B cell (primary cell): Measurements from ENCODE around the gene ODF2. TPM values are rescaled to one million over a fixed set of nuclear protein-coding genes. Genes with fewer than 3 reads are reported as not detected.

Experiments used
- ATAC-seq: fragments of 200-7000 bp; cut with Tn5 transposase; one replicate; pipeline ENCODE4 v1.10.0; 2021; ENCODE audit warnings: low read depth, mild to moderate bottlenecking, moderate number of reproducible peaks, moderate library complexity
- CTCF ChIA-PET: fragments of 350-600 bp; sonication (Branson Sonifier 250); formaldehyde crosslinking; loops from one replicate; lab custom pipeline; 2021; ENCODE audit warnings: antibody characterized with exemption, inconsistent platforms; lab: Charles Lee
- POLR2A ChIA-PET: fragments of 350-600 bp; sonication (Branson Sonifier 250); formaldehyde crosslinking; loops from one replicate; lab custom pipeline; 2021; ENCODE audit warnings: antibody characterized with exemption; lab: Charles Lee
- DNase-seq: peaks from one replicate; pipeline ENCODE4 v3.0.0; 2013
- H2AFZ ChIP-seq: 2 replicates; pipeline ENCODE4 v1.6.1; 2012; ENCODE audit warnings: mild to moderate bottlenecking, low read depth, low read length; ENCODE audit not compliant: insufficient read depth, poor library complexity, severe bottlenecking
- H3K27ac ChIP-seq, 2 donors: 1 replicate in 1 of 2; 2 replicates in 1 of 2; pipeline ENCODE4 v1.5.1; 2012 to 2013; ENCODE audit warnings: low read length in 2 of 2, mild to moderate bottlenecking in 2 of 2, moderate library complexity in 1 of 2
- H3K27me3 ChIP-seq, 4 experiments: fragments of 200-600 bp in 1 of 4; sonication (generic) in 1 of 4; replicated peaks in 1 of 4; 1 replicate in 2 of 4; 2 replicates in 2 of 4; pipeline versions ENCODE4 v1.6.1 to v1.7.0; 2013 to 2016; ENCODE audit warnings: low read length in 3 of 4, mild to moderate bottlenecking in 2 of 4, mixed read lengths in 1 of 4, moderate library complexity in 1 of 4; ENCODE audit not compliant: insufficient read depth in 4 of 4, control insufficient read depth in 3 of 4; ENCODE audit errors: control extremely low read depth in 1 of 4
- H3K36me3 ChIP-seq, 2 experiments: replicated peaks in 1 of 2; 1 replicate in 1 of 2; 2 replicates in 1 of 2; pipeline versions ENCODE4 v1.6.1 to v1.7.1; 2013; ENCODE audit warnings: low read length in 1 of 2; ENCODE audit not compliant: insufficient read depth in 2 of 2, control insufficient read depth in 1 of 2; ENCODE audit errors: control extremely low read depth in 1 of 2, extremely low read depth in 1 of 2
- H3K4me1 ChIP-seq, 2 donors: fragments of 200-600 bp in 1 of 2; sonication (generic) in 1 of 2; 1 replicate in 1 of 2; 2 replicates in 1 of 2; pipeline versions ENCODE4 v1.5.1 to v1.6.1; 2013 to 2017; ENCODE audit warnings: low read length in 2 of 2; ENCODE audit not compliant: control insufficient read depth in 2 of 2, insufficient read depth in 2 of 2
- H3K4me2 ChIP-seq: replicated peaks from 2 replicates; pipeline ENCODE3; 2012; ENCODE audit warnings: mild to moderate bottlenecking, low read depth, low read length; ENCODE audit not compliant: poor library complexity, severe bottlenecking
- H3K4me3 ChIP-seq, 5 experiments: fragments of 200-600 bp in 1 of 5; sonication (generic) in 1 of 5; 1 replicate in 3 of 5; 2 replicates in 2 of 5; pipeline versions ENCODE4 v1.5.1 to v1.7.0; 2011 to 2016; ENCODE audit warnings: low read length in 4 of 5, mild to moderate bottlenecking in 4 of 5, low read depth in 2 of 5, control low read depth in 1 of 5, moderate library complexity in 1 of 5; ENCODE audit not compliant: insufficient read depth in 1 of 5; ENCODE audit errors: control extremely low read depth in 1 of 5, extremely low read depth in 1 of 5
- H3K79me2 ChIP-seq: fragments of 200-600 bp; sonication (generic); one replicate; pipeline ENCODE4 v1.6.0; 2016; ENCODE audit warnings: low read length; ENCODE audit not compliant: control insufficient read depth, insufficient read depth
- H3K9ac ChIP-seq: fragments of 200-600 bp; sonication (generic); 2 replicates; pipeline ENCODE4 v1.6.1; 2017; ENCODE audit warnings: mild to moderate bottlenecking, low read length, moderate library complexity
- H3K9me3 ChIP-seq, 3 donors: one replicate each; pipeline versions ENCODE4 v1.6.1 to v1.7.1; 2013; ENCODE audit warnings: low read length in 2 of 3; ENCODE audit not compliant: control insufficient read depth in 2 of 3, insufficient read depth in 1 of 3; ENCODE audit errors: control extremely low read depth in 1 of 3
- H4K20me1 ChIP-seq: 2 replicates; pipeline ENCODE4 v1.6.0; 2012; ENCODE audit warnings: mild to moderate bottlenecking, low read length; ENCODE audit not compliant: insufficient read depth, control insufficient read depth, poor library complexity, severe bottlenecking
- H3K27ac Mint-ChIP-seq: one replicate; pipeline ENCODE4 v1.8.0; 2021; ENCODE audit warnings: mixed read lengths
- H3K27me3 Mint-ChIP-seq: one replicate; pipeline ENCODE4 v1.8.0; 2021; ENCODE audit warnings: mixed read lengths
- H3K4me1 Mint-ChIP-seq: one replicate; pipeline ENCODE4 v1.8.0; 2021; ENCODE audit warnings: mixed read lengths
- H3K4me3 Mint-ChIP-seq: one replicate; pipeline ENCODE4 v1.8.0; 2021; ENCODE audit warnings: mixed read lengths
- H3K9me3 Mint-ChIP-seq: one replicate; pipeline ENCODE4 v1.8.0; 2022; ENCODE audit warnings: mixed read lengths; ENCODE audit not compliant: insufficient read depth
- EZH2 ChIP-seq: IDR thresholded peaks from 2 replicates; pipeline ENCODE4 v1.6.1; 2012; ENCODE audit warnings: borderline replicate concordance, low read depth, mild to moderate bottlenecking, moderate library complexity, low read length; ENCODE audit not compliant: insufficient read depth, poor library complexity, severe bottlenecking
- WGBS: methylation state at CpG from one replicate; pipeline ENCODE4 v1.1.5; 2013; ENCODE audit warnings: missing lambda C conversion rate; ENCODE audit not compliant: insufficient coverage; 5-methylcytosine and 5-hydroxymethylcytosine counted together
- intact Hi-C: fragments of 100-400 bp; cut with micrococcal nuclease; formaldehyde crosslinking; loops from one replicate; pipeline ENCODE4 v1.10.0; 2022
- polyA plus RNA-seq: library from polyadenylated mRNA; depleted of rRNA; stranded (reverse); fragments of >200 nt; gene quantifications from 2 replicates; pipeline ENCODE4 v1.2.3, GENCODE V29; 2012
- total RNA-seq, 2 donors: library from RNA; stranded (reverse); fragments of 120-200 nt in 1 of 2; gene quantifications; 1 replicate in 1 of 2; 2 replicates in 1 of 2; pipeline versions ENCODE4 v1.2.3 to v1.2.4, GENCODE V29; 2013 to 2022
- TF ChIP-seq, protein P1 (sequence below): fragments of 200-600 bp; IDR thresholded peaks from one replicate; pipeline ENCODE4 v1.8.0; 2022; ENCODE audit warnings: antibody characterized with exemption, mild to moderate bottlenecking

The ODF2 gene
- total and polyA plus RNA-seq, 2 donors (not counting 1 experiment from before 2014, with no cell fraction given): 30.1 to 42.9 TPM

GRCh38 chr9:128484686-128485413 is 29.0 kb downstream of the ODF2 start:
- no peak for TF ChIP-seq EZH2
- TF ChIP-seq, protein P1, sequence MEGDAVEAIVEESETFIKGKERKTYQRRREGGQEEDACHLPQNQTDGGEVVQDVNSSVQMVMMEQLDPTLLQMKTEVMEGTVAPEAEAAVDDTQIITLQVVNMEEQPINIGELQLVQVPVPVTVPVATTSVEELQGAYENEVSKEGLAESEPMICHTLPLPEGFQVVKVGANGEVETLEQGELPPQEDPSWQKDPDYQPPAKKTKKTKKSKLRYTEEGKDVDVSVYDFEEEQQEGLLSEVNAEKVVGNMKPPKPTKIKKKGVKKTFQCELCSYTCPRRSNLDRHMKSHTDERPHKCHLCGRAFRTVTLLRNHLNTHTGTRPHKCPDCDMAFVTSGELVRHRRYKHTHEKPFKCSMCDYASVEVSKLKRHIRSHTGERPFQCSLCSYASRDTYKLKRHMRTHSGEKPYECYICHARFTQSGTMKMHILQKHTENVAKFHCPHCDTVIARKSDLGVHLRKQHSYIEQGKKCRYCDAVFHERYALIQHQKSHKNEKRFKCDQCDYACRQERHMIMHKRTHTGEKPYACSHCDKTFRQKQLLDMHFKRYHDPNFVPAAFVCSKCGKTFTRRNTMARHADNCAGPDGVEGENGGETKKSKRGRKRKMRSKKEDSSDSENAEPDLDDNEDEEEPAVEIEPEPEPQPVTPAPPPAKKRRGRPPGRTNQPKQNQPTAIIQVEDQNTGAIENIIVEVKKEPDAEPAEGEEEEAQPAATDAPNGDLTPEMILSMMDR: no peak
- Mint-ChIP-seq H3K4me1 (no peaks in the 10 kb centered on the region), H3K27me3 (no peaks in the 10 kb centered on the region), H3K27ac (no peak overlapping the region), H3K9me3 (no peaks in the 10 kb centered on the region), H3K4me3 (no peak overlapping the region)
- no peak overlapping the region for H2AFZ ChIP-seq
- peaks cover 0 to 61% of the 10 kb centered on the region in 2 experiments for H3K36me3 ChIP-seq
- POLR2A ChIA-PET: interaction anchor here (0.6 to 0.7 kb wide), 2 partner anchors 12 to 44 kb away, joined by 4 to 6 read pairs; no protein-coding TSS in a partner anchor
- H3K4me1 ChIP-seq: no peaks in the 10 kb centered on the region
- H3K27me3 ChIP-seq: no peaks in the 10 kb centered on the region
- WGBS: 94% methylated on average over 14 of the region's 17 CpGs
- H3K79me2 ChIP-seq: no peaks in the 10 kb centered on the region
- CTCF ChIA-PET: no interaction called here
- no peak overlapping the region for H3K9ac ChIP-seq
- intact Hi-C loops: no loop called here
- no peak overlapping the region for H3K27ac ChIP-seq
- no peaks in the 10 kb centered on the region for H3K9me3 ChIP-seq
- H4K20me1 ChIP-seq: no peaks in the 10 kb centered on the region
- DNase-seq (no peak), ATAC-seq (no peak)
- H3K4me2 ChIP-seq: no peak overlapping the region
- no peak overlapping the region for H3K4me3 ChIP-seq

DNA sequence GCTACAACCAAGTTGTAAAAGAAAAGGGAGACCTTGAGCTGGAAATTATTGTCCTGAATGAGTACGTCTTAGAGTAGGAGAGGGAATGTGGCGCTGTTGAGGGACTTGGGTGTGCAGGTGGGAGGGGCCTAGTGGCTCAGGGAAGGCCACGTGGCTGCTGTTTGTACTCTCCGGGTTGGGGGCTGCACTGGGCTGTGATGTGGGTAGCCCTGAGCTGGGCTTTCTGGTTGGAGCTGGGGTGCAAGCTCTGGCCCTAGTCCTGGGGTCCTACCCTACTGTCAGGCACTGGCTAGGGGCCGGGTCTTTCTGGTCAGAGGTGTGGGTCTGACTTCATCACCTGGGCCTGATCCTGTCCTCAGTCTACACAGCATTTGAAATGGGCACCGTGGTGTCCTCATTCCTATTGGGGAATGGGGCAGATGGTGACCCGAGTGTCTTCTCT is 29.6 kb downstream of the ODF2 start:
- H3K27me3 Mint-ChIP-seq: no peaks in the 10 kb centered on the region
- Histone ChIP-seq H3K36me3 (peaks cover 0 to 59% of the 10 kb centered on the region in 2 experiments), H2AFZ (no peak overlapping the region), H3K27me3 (no peaks in the 10 kb centered on the region), H3K4me1 (no peaks in the 10 kb centered on the region), H3K27ac (no peak overlapping the region), H3K79me2 (no peaks in the 10 kb centered on the region), H3K9ac (no peak overlapping the region), H4K20me1 (no peaks in the 10 kb centered on the region), H3K4me3 (no peak overlapping the region), H3K4me2 (no peak overlapping the region), H3K9me3 (no peaks in the 10 kb centered on the region)
- H3K27ac Mint-ChIP-seq: no peak overlapping the region
- WGBS: over 99% methylated on average over 7 of the region's 7 CpGs
- no peaks in the 10 kb centered on the region for H3K9me3 Mint-ChIP-seq
- no peak overlapping the region for H3K4me3 Mint-ChIP-seq
- no peak for DNase-seq
- TF ChIP-seq EZH2: no peak
- TF ChIP-seq, protein P1: no peak
- CTCF ChIA-PET: no interaction called here
- POLR2A ChIA-PET: no interaction called here
- ATAC-seq: no peak
- intact Hi-C loops: no loop called here
- H3K4me1 Mint-ChIP-seq: no peaks in the 10 kb centered on the region
